HepG2 (cell line): ENCODE measurements around the gene EIF3L. TPM values are rescaled to one million over a fixed set of nuclear protein-coding genes. Genes with fewer than 3 reads are reported as not detected.

ENCODE experiments used
- ATAC-seq: fragments of 200-7000 bp; cut with Tn5 transposase; 3 replicates; pipeline ENCODE4 v1.9.1; 2020; ENCODE audit warnings: mild to moderate bottlenecking, moderate library complexity
- BruUV-seq: library from RNA; stranded (reverse); fragments of 400-500 nt; replicated peaks from 2 replicates; lab custom pipeline; 2021; lab: Mats Ljungman, UMichigan
- CTCF ChIA-PET: fragments of 300-600 bp; formaldehyde crosslinking; extraction: SDS; loops from one replicate; lab custom pipeline; 2021; ENCODE audit warnings: low total read pairs, inconsistent platforms, low intra/inter-chr PET ratio; lab: Yijun Ruan, JAX
- POLR2A ChIA-PET: fragments of 350-600 bp; sonication (Branson Sonifier 250); formaldehyde crosslinking; loops from one replicate; lab custom pipeline; 2020; ENCODE audit warnings: antibody characterized with exemption, inconsistent platforms; lab: Yijun Ruan, JAX
- DNase-seq: peaks from one replicate; pipeline ENCODE4 v3.0.0-alpha.2; 2015; ENCODE audit warnings: low spot score
- FAIRE-seq: peaks from 3 replicates; lab custom pipeline; 2011; peaks lifted over from hg19 to GRCh38; lab: Jason Lieb, UNC
- H2AFZ ChIP-seq: one replicate; pipeline ENCODE4 v1.6.1; 2011; ENCODE audit warnings: low read length, inconsistent platforms
- H3K27ac ChIP-seq: fragments of 300-600 bp; 3 replicates; pipeline ENCODE4 v1.8.0; 2011; ENCODE audit warnings: mixed run types, mild to moderate bottlenecking, mixed read lengths, low read length, inconsistent platforms; ENCODE audit not compliant: insufficient read depth; ENCODE audit errors: extremely low read length
- H3K27me3 ChIP-seq, 2 experiments: fragments of 200-600 bp in 1 of 2; 2 replicates in 1 of 2; 3 replicates in 1 of 2; pipeline versions ENCODE4 v1.6.0 to v1.8.0; 2011; ENCODE audit warnings: low read length in 2 of 2, mild to moderate bottlenecking in 2 of 2, moderate library complexity in 2 of 2, inconsistent platforms in 1 of 2; ENCODE audit not compliant: insufficient read depth in 2 of 2, control insufficient read depth in 1 of 2
- H3K36me3 ChIP-seq, 2 experiments: fragments of 200-600 bp in 1 of 2; replicated peaks in 1 of 2; 2 replicates in 1 of 2; 3 replicates in 1 of 2; pipeline versions ENCODE4 v1.5.1 to v1.8.0; 2011; ENCODE audit warnings: low read length in 2 of 2, inconsistent platforms in 1 of 2; ENCODE audit not compliant: insufficient read depth in 2 of 2, control insufficient read depth in 1 of 2
- H3K4me1 ChIP-seq: 2 replicates; pipeline ENCODE4 v1.5.1; 2012; ENCODE audit warnings: low read length, inconsistent platforms; ENCODE audit not compliant: insufficient read depth
- H3K4me2 ChIP-seq: 2 replicates; pipeline ENCODE4 v1.6.0; 2011; ENCODE audit warnings: low read depth, low read length, inconsistent platforms
- H3K4me3 ChIP-seq, 3 experiments: fragments of 200-600 bp in 1 of 3; sonication (generic), shearing (Covaris generic) in 1 of 3; replicated peaks in 1 of 3; 2 replicates each; pipeline ENCODE4 v1.5.1; 2011 to 2016; ENCODE audit warnings: low read length in 3 of 3, inconsistent platforms in 2 of 3, low read depth in 2 of 3, mild to moderate bottlenecking in 2 of 3, control low read depth in 1 of 3, mixed read lengths in 1 of 3; ENCODE audit not compliant: insufficient read depth in 1 of 3
- H3K79me2 ChIP-seq: one replicate; pipeline ENCODE4 v1.6.1; 2011; ENCODE audit warnings: low read length, inconsistent platforms; ENCODE audit not compliant: insufficient read depth
- H3K9ac ChIP-seq: 2 replicates; pipeline ENCODE4 v1.6.0; 2011; ENCODE audit warnings: mild to moderate bottlenecking, low read depth, low read length, inconsistent platforms; ENCODE audit not compliant: insufficient read depth
- H3K9me3 ChIP-seq: 2 replicates; pipeline ENCODE4 v1.5.1; 2012; ENCODE audit warnings: mild to moderate bottlenecking, low read length
- H4K20me1 ChIP-seq: 2 replicates; pipeline ENCODE4 v1.6.0; 2011; ENCODE audit warnings: inconsistent platforms, mild to moderate bottlenecking, low read length, moderate library complexity; ENCODE audit not compliant: insufficient read depth
- AGO2 ChIP-seq: fragments of 200-400 bp; formaldehyde crosslinking; optimal IDR thresholded peaks from 2 replicates; pipeline ENCODE3; 2017; ENCODE audit warnings: mild to moderate bottlenecking, low read depth, low read length, moderate library complexity
- ARID2 ChIP-seq: sonication (generic); formaldehyde crosslinking; IDR thresholded peaks from 2 replicates; pipeline ENCODE4 v1.8.1; 2022; ENCODE audit warnings: mild to moderate bottlenecking, missing genetic modification reagents, borderline replicate concordance
- ATF6 ChIP-seq: sonication (generic); formaldehyde crosslinking; conservative IDR thresholded peaks from 2 replicates; pipeline ENCODE4 v1.4.0; 2020; ENCODE audit warnings: missing genetic modification reagents
- CSRNP2 ChIP-seq: sonication (generic); formaldehyde crosslinking; conservative IDR thresholded peaks from 2 replicates; pipeline ENCODE4 v1.8.0; 2022; ENCODE audit warnings: low read depth, missing genetic modification reagents
- FOXO1 ChIP-seq: sonication (generic); formaldehyde crosslinking; IDR thresholded peaks from 2 replicates; pipeline ENCODE4 v1.4.0; 2020; ENCODE audit warnings: missing genetic modification reagents
- GTF2F1 ChIP-seq: fragments of 150-350 bp; IDR thresholded peaks from 2 replicates; pipeline ENCODE4 v1.6.1; 2014; ENCODE audit warnings: low read length
- HNRNPL ChIP-seq: fragments of 200-400 bp; formaldehyde crosslinking; IDR thresholded peaks from 2 replicates; pipeline ENCODE4 v1.6.1; 2017; ENCODE audit warnings: mild to moderate bottlenecking, low read depth, low read length
- KMT2A ChIP-seq: sonication (generic); formaldehyde crosslinking; IDR thresholded peaks from 2 replicates; pipeline ENCODE4 v1.4.0; 2020; ENCODE audit warnings: missing genetic modification reagents
- NFIC ChIP-seq: IDR thresholded peaks from 2 replicates; pipeline ENCODE4 v1.6.1; 2012; ENCODE audit warnings: mild to moderate bottlenecking, low read length, inconsistent platforms
- ZIK1 ChIP-seq: sonication (generic); formaldehyde crosslinking; IDR thresholded peaks from 2 replicates; pipeline ENCODE4 v1.5.0; 2020; ENCODE audit warnings: mild to moderate bottlenecking, low read depth, missing genetic modification reagents, borderline replicate concordance
- ZNF12 ChIP-seq: sonication (generic); formaldehyde crosslinking; IDR thresholded peaks from 2 replicates; pipeline ENCODE4 v1.5.0; 2020; ENCODE audit warnings: missing genetic modification reagents
- ZNF30 ChIP-seq: sonication (generic); formaldehyde crosslinking; IDR thresholded peaks from 2 replicates; pipeline ENCODE4 v1.5.0; 2020; ENCODE audit warnings: mild to moderate bottlenecking, missing genetic modification reagents
- ZNF317 ChIP-seq: sonication (generic); formaldehyde crosslinking; IDR thresholded peaks from 2 replicates; pipeline ENCODE4 v1.5.0; 2020; ENCODE audit warnings: mild to moderate bottlenecking, missing genetic modification reagents
- ZNF589 ChIP-seq: sonication (generic); formaldehyde crosslinking; conservative IDR thresholded peaks from 2 replicates; pipeline ENCODE4 v1.8.0; 2022; ENCODE audit warnings: mild to moderate bottlenecking, moderate library complexity, missing genetic modification reagents
- WGBS: methylation state at CpG from one replicate; pipeline ENCODE4 v1.1.6; 2017; ENCODE audit warnings: low lambda C conversion rate; 5-methylcytosine and 5-hydroxymethylcytosine counted together
- in situ Hi-C: cut with HindIII; loops from 2 replicates; pipeline ENCODE4 v1.10.0; 2017; ENCODE audit warnings: low pct_unique_long_range_greater_than_20kb; ENCODE audit not compliant: extremely low pct_ligation_motif_present
- intact Hi-C: fragments of 100-400 bp; cut with micrococcal nuclease; formaldehyde crosslinking; loops from one replicate; pipeline ENCODE4 v1.10.0; 2022; ENCODE audit not compliant: unreplicated experiment
- polyA plus RNA-seq, 8 experiments: library from polyadenylated mRNA; depleted of rRNA in 3 of 8; stranded (reverse) in 7 of 8; unstranded in 1 of 8; fragments of >200 nt; fragmentation: Illumina TruSeq in 4 of 8; extraction: Trizol in 4 of 8; gene quantifications; 2 replicates each; pipeline versions ENCODE4 v1.2.1 to v1.2.3, GENCODE V29; 2011 to 2016; ENCODE audit warnings: low read depth in 4 of 8, missing spikeins in 1 of 8, mixed read lengths in 1 of 8; ENCODE audit not compliant: insufficient read depth in 1 of 8
- total RNA-seq, 5 experiments: library from RNA; depleted of rRNA; stranded (reverse); fragments of >200 nt; fragmentation: Illumina TruSeq; extraction: Trizol; gene quantifications; 2 replicates each; pipeline ENCODE4 v1.2.3, GENCODE V29; 2016; ENCODE audit warnings: low read depth in 1 of 5

The EIF3L gene
- total and polyA plus RNA-seq, 2 of the 13 experiments (the other 11 are each of a cell fraction or from before 2014, with no cell fraction given): 514 to 793 TPM

GRCh38 chr22:37931893-37932389 lies 82.7 kb downstream of the EIF3L start:
- Histone ChIP-seq H3K4me2 (no peak overlapping the region), H3K9ac (no peak overlapping the region), H3K79me2 (no peaks in the 10 kb centered on the region), H2AFZ (no peak overlapping the region), H3K36me3 (peaks cover 11 to 17% of the 10 kb centered on the region in 2 experiments; a peak in 3 of 5 replicates), H3K4me3 (no peak overlapping the region), H3K4me1 (peaks cover 13% of the 10 kb centered on the region), H3K27ac (no peak overlapping the region), H4K20me1 (no peaks in the 10 kb centered on the region), H3K27me3 (no peaks in the 10 kb centered on the region), H3K9me3 (no peaks in the 10 kb centered on the region)
- 97% methylated on average over 4 of the region's 6 CpGs for WGBS
- BruUV-seq: no TSS peak
- FAIRE-seq (no peak), ATAC-seq (no peak), DNase-seq (no peak)
- POLR2A ChIA-PET: interaction anchor here (0.6 kb wide), 1 partner anchor 10 kb away, joined by 3 read pairs; no protein-coding TSS in a partner anchor
- intact Hi-C loops: loop anchor here (5.0 kb wide), 1 partner anchor 35 kb away; no protein-coding TSS in a partner anchor
- in situ Hi-C loops: loop anchor here (10.0 kb wide), 1 partner anchor 117 kb away; no protein-coding TSS in a partner anchor
- CTCF ChIA-PET: no interaction called here
- TF ChIP-seq CSRNP2 (CRISPR knock-in tag): no peak

GRCh38 chr22:37932401-37932800 lies 83.2 kb downstream of the EIF3L start:
- in situ Hi-C loops: loop anchor here (10.0 kb wide), 1 partner anchor 118 kb away; no protein-coding TSS in a partner anchor
- H3K9ac ChIP-seq: no peak overlapping the region
- peaks cover 11 to 21% of the 10 kb centered on the region in 2 experiments; a peak in 3 of 5 replicates for H3K36me3 ChIP-seq
- intact Hi-C loops: loop anchor here (5.0 kb wide), 1 partner anchor 35 kb away; no protein-coding TSS in a partner anchor
- ATAC-seq (no peak), FAIRE-seq (no peak), DNase-seq (no peak)
- ChIA-PET CTCF (no interaction called here), POLR2A (interaction anchor here (0.6 kb wide), 1 partner anchor 10 kb away, joined by 3 read pairs; no protein-coding TSS in a partner anchor)
- H3K9me3 ChIP-seq: no peaks in the 10 kb centered on the region
- H4K20me1 ChIP-seq: no peaks in the 10 kb centered on the region
- 98% methylated on average over 8 of the region's 10 CpGs for WGBS
- no peaks in the 10 kb centered on the region for H3K27me3 ChIP-seq
- H3K79me2 ChIP-seq: no peaks in the 10 kb centered on the region
- peaks cover 13% of the 10 kb centered on the region for H3K4me1 ChIP-seq
- no peak overlapping the region for H2AFZ ChIP-seq
- no peak overlapping the region for H3K4me2 ChIP-seq
- H3K27ac ChIP-seq: no peak overlapping the region
- no TSS peak for BruUV-seq
- H3K4me3 ChIP-seq: no peak overlapping the region
- no peak for TF ChIP-seq GTF2F1
- no peak for TF ChIP-seq ARID2 (CRISPR knock-in tag)
- TF ChIP-seq ZNF30 (CRISPR knock-in tag): no peak
- no peak for TF ChIP-seq AGO2
- TF ChIP-seq ATF6 (CRISPR knock-in tag): no peak
- no peak for TF ChIP-seq ZNF317 (CRISPR knock-in tag)
- TF ChIP-seq ZIK1 (CRISPR knock-in tag): no peak
- TF ChIP-seq HNRNPL: no peak
- TF ChIP-seq NFIC: no peak
- TF ChIP-seq ZNF12 (CRISPR knock-in tag): no peak
- no peak for TF ChIP-seq ZNF589 (CRISPR knock-in tag)
- TF ChIP-seq KMT2A (CRISPR knock-in tag): no peak
- TF ChIP-seq FOXO1 (CRISPR knock-in tag): no peak
